NCI-H1930 (cell line): ENCODE results near the gene KCNMA1.

Source experiments
- DNase-seq, 2 experiments: peaks; one replicate each; lab custom pipeline; 2025; lab: John Stamatoyannopoulos, UW

KCNMA1 gene

DNA sequence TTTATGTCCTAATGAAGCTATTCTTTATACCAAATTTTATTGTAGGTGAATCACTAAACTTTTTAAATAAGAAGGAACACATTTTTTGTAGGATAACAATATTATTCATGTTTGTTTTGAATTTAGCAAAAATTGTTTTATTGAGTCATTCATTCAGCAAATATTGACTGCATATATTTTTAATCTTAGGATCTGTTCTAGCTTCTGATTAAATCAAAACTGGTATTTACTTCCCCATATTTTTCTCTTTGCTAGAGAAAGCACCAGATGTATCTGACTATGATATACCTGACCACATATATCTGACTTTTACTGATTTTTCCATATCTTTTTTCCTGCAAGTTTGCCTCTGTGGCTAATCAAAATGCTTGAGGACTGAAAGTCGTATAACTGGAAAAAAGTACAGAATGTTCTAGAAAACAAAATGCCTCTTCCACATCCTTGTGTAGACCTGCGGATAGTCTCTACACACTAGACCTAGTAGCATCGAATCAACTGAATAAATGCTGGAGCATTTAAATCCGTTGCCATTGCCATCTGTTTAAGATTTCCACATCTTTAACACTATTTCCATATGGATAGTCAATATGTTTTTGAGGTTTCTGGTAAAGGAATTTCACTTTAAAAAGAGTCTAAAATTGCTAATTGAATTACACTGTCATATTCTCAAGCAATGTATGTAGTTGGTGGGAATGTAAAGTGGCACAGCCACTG, 594.7 kb downstream of the KCNMA1 start:
- DNase-seq: no peak

DNA sequence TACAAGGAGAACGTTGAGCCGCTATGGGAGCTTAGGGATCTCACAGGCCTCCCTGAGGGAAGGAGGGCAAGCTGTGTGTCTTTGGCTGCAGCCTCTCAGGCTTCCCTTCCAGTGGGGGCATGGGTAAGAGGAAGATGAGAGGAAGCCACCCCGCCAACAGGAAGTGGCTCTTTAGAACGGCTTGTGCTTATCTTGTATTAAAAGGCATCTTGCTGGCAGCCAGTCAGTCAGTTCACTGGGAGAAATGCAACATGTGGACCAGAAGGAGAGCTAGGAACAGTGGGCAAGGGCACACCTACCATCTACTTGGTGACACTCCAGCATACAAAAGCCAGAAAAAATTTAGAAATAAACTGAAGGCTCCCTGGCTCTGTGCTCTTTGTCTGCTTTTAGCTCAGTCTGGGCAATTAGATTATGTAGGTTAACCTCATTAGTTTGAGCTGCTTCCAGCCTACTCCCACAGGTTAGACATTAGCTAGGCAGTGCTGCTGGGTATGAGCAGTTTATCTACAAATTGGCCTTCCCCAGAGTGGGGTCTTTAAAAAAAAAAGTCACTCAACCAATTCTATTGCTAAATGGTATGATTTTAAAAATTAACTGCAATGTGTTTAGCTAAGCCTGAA, 595.9 kb downstream of the KCNMA1 start:
- no peak for DNase-seq

DNA sequence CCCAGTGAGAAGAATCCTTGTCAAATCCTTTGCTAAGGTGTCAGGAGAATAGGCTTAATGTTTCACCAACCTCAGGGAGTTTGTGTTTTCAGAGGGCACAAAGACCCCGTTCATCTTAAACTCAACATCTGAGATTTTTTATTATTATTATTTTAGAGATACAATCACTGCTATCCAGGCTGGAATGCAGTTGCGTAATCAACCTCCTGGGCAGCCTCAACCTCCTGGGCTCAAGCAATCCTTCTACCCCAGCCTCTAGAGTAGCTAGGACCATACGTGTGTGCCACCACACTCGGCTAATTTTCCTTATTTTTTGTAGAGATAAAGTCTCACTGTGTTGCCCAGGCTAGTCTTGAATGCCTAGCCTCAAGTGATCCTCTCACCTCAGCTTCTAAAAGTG, 599.2 kb downstream of the KCNMA1 start:
- no peak for DNase-seq

GRCh38 chr10:77037735-77038403, 599.7 kb downstream of the KCNMA1 start:
- DNase-seq: no peak

DNA sequence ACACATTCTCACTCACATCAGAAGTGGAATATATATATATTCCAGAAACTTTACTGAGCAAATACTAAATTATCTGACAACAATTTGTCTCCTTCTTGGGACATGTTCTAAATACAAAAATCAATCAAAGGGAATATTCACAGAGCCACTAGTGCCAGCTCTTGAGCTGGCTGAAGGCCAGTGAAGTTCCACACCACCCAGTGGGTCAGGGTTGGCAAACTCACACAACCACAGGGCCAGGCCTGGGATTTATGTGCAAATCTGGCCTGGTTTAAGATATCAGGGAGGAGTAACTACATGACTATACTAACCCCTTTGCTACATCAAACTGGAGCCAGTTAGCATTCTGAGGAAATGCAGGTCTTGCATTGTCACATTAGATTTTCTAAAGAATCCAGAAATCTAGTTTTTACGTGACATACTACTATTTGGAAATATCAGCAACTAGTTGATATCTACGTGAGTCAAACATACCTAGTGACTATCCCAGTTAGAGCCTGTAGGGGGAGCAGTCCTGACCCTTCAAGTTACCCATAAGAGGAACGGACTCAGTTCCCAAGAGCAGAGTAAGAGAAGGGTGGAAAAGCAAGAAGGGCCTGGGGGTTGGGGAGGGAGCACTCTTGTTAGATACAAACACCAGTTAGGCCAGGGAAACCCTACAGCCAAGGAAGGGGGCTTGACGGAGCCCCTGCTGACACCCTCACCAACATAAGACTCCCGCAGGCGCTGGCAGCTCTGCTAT, 600.4 kb downstream of the KCNMA1 start:
- no peak for DNase-seq

DNA sequence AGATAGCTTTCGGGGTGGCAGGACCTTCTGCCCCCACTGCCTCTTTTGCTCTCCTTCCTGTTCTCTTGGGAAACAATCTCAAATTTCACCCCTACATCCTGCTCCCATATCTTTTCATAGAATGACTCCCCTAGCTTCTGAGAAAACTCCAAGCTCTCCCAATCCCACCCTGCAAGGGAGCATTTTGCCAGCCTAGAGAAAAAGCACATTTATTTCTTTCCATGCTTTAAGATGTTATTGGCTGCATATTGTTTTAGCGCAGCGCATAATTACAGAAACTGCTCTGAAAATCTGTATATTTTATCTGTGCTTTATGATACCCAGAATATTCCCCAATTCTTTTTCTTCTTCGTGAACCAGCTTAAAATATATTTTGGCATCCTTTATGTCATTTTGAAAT, 601.3 kb downstream of the KCNMA1 start:
- DNase-seq: no peak

DNA sequence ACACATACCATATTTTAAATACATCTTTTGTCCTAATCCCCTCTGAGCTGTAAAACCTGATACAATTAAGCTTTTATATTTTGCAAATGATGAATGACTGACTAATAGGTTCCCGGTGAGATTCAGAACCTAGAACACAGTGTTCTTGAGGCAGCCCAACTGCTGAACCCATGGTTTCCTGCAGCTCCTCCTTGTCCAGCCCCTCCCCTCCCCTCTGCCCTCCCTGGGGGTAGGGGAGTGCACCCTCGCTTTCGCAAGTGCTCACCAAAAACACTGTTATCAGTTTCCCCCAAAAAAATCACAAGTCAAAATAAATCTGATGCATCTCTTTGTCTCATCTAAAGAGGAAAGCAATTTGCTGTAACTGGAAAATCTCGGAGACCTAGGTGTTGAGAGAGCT, 602.8 kb downstream of the KCNMA1 start:
- DNase-seq: no peak

DNA sequence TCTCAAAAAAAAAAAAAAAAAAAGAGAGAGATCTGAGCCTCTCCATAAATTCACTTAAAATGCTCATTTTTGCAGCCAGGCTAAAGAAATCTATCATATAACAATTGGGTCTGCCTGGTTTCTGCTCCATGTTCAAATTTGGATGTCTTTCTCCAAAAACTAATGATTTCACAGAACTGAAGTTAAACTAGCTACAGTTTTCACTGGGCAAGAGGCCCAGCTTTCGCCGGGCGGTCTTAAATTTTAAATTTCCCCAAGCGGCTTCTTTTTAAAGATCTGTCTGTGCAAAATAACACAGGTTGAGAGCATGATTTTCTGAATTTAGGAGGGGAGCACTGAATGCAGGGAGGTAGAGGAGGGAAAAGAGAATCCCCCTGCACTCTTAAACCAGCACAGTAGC, 603.4 kb downstream of the KCNMA1 start:
- DNase-seq: no peak

DNA sequence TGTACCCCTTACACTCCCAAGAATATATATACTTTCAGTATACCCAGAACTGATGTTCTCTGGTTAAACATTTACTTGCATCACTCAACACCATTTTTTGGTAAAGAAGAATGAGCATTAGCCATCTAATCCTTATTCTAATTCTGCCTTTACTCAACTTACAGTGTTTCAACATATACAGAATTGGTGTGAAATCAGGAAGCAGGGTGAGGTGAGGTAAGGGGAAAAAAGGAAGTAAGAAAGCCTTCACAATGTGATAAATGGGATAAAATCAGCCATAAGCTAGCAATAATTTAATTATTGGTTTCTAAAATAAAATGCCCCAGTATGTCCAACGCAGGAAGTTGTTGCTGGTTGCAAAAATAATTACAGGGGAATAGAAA, 605.4 kb downstream of the KCNMA1 start:
- DNase-seq: no peak

- no peak for DNase-seq
Observed at GRCh38 chr10:77031531-77032187, 605.9 kb downstream of the KCNMA1 start.

DNA sequence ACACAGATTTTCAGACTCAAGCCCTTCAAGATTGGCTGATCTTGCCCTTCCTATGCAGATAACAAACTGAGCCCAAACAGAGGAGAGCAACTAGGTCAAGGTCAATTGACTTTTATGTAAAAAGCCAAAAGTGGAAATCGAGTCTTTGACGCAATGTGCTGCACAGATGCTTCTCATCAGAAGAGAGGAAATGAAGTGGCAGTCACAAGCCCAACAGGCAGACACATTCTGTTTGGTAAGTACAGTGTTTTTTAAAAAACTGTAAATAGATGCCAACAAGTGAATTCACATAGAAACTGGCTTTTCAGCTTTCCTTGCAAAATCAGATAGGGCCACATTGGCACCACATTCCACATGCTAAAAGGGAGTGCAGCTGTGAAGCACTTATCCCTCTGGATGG, 606.6 kb downstream of the KCNMA1 start:
- no peak for DNase-seq

GRCh38 chr10:77029777-77030717, 607.6 kb downstream of the KCNMA1 start:
- DNase-seq: no peak

DNA sequence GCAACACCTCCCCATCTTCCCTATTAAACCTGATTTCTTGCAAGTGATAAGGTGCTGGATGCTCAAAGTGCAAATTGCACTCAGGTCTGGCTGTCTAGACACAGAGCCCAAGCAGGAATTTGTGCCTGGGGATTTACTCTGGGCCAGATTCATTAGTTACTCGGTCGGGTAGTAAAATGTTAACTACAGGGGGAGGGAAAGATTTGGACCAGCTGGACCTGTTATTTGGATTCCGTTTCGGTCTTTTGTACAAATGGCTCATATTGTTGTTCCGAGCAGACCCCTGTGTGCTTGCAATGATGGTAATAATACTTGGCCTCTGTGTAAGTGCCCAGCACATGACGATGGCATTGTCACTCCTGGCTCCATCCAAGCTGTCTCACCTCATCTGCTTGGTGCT, 609.6 kb downstream of the KCNMA1 start:
- DNase-seq: no peak

DNA sequence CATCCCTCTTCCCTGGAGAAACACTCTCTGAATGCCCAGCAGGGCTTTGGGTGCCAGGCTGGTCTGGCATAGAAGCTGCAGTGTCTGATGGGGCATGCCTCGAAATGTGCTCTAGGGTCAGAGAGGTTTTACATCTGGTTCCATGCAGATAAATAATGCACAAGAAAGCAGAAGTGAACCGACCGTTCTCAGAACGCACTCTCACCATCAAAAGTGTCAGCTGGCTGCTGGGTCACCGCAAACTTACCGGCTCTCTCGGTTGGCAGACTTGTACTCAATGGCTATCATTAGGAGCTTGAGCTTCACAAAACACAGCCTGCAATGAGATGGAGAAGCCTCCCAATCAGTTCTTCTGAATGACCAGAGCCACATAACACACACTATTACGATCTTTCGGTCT, 610.0 kb downstream of the KCNMA1 start:
- DNase-seq: no peak

DNA sequence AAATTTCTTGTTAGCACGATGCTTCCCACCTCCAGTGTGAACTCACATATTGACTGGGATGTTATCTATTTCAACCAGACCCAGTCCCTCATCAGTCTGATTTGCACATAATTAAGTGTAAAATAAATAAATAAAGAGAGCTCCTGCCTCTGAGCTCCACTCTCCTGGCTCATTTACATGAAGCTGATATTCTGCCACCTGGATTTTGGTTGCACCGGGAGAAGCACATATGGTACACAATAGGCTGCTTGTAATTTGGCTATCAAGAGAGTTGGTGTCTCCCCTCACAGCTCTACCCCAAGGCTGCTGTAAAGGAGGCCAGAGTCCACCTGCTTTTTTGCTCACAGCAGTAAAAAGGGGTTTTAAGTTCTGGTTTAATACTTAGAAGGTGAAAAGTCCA, 610.5 kb downstream of the KCNMA1 start:
- DNase-seq: no peak

GRCh38 chr10:77026148-77026547, 611.5 kb downstream of the KCNMA1 start:
- no peak for DNase-seq

- no peak for DNase-seq
Observed at GRCh38 chr10:77024461-77024860, 613.1 kb downstream of the KCNMA1 start.

DNA sequence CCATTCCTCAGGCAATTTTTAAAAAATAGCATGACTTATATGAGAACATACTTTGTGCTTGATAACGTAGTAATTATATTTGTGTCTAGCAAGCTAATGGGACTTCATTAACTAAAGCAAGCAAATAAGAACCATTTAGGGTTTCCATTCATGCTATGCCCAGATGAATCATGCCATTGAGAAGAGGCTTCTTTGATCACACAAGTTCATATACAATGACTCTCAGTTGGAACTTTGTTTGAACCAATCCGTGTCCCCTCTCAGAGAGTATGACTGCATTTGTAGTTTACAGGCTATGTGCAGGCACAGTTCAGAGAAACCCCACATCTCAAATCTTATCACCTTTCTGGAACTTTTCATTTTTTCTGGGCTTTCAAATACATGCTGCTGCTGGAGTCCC, 614.2 kb downstream of the KCNMA1 start:
- no peak for DNase-seq

- DNase-seq: no peak
Observed at GRCh38 chr10:77022671-77023070, 614.9 kb downstream of the KCNMA1 start.

GRCh38 chr10:77021966-77022490, 615.6 kb downstream of the KCNMA1 start:
- DNase-seq: no peak
